OCI-M1 (cell line): Measurements from ENCODE around the gene TFAP2B.

Experiments used
- DNase-seq: peaks from one replicate; lab custom pipeline; 2025; lab: John Stamatoyannopoulos, UW

TFAP2B gene

DNA sequence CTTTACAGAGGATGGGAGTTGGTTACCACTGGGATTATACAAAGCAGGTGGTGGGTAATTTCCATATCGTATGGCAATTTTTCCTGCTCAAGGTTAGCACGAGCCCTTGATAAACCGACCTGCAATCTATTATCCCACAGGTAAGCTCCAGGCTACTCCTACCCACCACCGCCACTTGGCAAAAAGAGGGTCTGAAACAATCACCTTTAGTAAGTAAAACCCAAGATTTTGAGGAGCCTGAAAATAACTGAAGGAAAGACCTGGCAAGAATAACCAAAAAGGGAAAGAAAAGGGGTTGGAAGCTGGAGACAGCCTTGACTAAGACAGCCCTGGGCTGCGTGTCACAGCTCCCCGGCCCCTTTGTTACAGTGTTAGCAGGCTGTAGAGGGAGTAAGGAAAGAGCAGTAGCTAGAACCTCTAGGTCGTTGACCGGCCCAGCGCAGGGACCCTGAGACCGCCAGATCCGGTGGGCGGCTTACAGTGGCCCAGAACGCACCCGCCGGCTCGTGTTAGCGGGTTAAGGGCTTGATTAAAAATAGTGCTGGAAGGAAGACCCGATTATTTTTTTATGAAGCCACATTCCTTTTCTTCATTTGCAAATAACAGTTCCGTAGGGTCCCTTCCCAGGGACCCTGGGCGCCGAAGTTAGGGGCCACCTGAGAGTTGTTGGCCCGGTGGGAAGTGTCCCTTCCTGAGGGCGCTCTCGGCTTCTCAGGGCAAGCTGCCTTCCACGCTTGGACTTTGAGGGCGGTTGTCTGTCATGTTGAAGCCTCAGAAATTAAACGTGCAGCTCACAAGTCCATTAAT lies 30.5 kb downstream of the TFAP2B start:
- no peak for DNase-seq

DNA sequence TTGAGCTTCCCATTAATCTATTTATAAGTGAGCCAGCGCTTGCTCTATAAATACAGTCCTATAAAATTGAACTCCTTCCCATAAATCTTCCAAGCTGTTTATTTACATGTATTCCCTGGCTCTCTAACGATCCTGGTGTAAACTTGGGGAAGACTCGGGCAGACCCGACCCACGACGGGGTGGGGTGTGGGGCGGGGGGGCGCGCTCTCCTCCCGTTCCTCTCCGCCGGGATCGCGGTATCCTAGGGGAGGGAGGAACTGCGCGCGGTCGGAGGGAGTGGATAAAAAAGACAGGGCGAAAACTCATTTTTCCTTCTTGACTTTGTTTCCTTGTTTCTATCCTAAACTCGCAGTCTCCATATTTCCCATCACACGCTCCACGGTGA lies 31.1 kb downstream of the TFAP2B start:
- DNase-seq, result no peak

DNA sequence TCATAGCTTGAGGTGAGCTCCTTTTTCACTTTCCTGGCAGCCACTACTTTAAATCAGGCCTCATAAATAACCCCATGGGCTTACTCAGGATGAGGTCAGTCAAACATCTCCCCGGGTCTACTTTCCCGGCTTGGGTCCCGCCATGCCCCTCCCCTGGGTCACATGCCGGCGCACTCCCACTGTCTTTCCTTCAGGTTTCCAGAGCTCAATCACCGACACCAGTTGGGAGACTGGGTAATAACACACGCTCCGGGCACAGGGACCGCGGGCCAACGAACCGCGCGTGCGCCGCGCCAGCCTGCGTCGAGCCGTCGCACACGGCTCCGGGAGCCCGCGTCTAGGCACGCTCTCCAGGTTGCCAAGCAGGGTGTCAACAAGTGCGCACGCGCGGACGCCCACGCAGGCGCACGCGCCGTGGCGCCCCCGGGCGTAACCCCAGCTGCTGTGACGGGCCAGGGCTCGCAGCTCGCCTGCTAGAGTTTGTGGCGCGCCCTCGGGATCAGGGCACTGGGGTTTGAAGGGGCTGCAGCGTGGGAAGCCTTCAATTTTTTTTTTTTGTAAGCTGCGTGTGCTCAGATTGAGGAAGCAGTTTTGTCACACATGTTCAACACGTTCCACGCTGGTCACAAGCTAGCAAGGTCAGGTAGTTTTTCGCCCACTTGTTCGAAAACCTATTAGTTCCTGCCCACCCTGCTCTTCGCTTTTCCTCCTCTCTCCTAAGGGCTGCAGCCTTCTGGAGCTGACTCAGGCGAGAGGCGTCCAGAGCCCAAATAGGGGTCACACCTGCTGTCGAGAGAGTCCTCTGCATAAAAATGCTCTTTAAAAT lies 31.8 kb downstream of the TFAP2B start:
- DNase-seq, result no peak

DNA sequence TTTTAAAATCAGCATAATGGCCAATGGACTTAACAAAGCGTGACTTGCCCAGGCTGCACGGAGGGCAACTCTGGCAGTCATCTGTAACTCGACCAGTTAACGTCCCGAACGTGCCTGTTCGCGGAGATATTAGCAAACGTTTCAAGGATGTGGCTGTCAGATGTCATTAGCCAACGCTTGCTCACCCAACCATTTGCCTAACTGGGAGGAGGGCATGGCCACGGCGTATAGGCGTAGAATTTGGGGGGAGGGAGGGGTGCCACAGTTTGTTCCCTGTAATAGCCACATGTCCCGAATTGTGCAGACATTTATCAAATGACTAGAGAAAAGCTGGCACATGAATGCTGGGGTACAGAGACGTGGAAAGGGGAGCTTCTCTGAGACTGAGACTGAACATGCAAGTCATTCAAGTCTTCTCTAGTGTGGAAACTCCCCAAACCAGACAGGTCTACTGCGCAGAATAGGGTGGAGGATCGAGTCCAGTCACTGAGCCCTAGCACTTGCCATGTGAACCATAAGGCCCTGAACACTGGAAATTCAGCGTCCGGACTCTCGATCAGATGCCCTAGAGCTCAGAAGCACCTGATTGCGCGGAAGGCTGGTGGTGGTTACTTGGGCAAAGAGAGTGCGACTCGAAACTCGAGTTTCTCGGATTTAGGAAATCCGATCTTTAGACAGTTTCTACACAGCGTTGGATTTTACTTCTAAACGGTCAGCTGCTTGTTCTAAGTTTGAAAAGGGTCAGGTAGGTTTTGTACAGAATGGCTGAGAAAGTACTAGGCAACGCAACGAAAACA lies 32.6 kb downstream of the TFAP2B start:
- DNase-seq, result no peak

DNA sequence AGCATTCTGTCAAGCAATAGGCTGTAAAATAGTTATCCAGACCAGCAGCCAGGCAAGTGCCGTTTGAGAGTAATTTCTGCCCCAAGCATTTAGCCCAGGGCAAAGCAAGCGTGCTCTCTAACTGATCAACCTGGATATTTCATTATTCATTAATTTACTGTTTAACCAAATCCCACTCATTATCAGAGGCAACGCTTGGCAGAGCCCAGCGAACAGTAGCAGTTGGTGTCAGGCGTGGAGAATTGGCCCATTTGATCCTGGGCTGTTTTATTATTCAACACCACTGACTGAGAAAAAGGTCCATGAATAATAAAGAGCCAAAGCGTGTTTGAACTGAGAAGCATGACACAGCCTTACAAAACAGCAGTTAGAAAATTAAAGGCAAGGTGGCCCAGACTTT lies 35.3 kb downstream of the TFAP2B start:
- DNase-seq, result no peak

DNA sequence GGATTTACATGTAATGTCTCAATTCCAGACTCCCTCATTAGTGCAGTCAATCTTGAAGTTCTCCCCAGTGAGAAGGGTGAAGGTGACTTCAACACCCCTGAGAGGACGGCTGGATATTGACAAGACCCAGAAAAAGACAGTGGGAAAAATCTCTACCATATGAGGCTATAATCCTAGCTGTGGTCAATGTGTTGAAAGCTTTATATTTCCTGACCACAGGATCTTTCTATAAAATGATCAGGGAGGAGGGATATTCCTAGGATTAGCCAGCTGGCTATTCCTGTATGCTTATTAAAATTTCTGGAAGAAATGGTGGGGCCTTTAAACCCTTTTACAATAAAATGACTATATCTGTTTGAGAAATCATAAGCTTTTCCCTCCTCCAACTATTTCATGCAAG lies 43.0 kb downstream of the TFAP2B start:
- no peak for DNase-seq

GRCh38 chr6:50862176-50862575 lies 43.5 kb downstream of the TFAP2B start:
- DNase-seq, result no peak

GRCh38 chr6:50864601-50865000 lies 45.9 kb downstream of the TFAP2B start:
- no peak for DNase-seq

- DNase-seq, result no peak
Measured at GRCh38 chr6:50868466-50868865, 49.8 kb downstream of the TFAP2B start.

- no peak for DNase-seq
Measured at GRCh38 chr6:50873167-50873566, 54.5 kb downstream of the TFAP2B start.

DNA sequence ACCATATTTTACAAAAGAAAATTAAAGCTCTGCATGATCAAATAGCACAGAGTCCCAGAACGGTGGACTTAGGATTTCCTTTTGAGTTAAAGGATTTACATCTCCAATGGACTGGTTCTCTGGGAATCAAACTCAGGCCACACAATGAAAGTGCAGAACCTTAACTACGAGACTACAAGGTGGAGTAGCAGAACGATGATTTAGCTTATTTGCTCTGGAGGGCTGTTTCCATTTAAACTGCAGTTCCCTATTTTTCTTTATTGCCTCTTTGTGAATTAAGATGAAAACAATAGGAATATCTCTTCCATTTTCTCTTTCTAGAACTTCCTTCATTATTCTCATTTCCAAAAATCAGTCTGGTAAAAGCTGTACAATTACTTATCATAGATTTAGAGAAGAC lies 65.7 kb downstream of the TFAP2B start:
- DNase-seq, result peak; percentile 38

DNA sequence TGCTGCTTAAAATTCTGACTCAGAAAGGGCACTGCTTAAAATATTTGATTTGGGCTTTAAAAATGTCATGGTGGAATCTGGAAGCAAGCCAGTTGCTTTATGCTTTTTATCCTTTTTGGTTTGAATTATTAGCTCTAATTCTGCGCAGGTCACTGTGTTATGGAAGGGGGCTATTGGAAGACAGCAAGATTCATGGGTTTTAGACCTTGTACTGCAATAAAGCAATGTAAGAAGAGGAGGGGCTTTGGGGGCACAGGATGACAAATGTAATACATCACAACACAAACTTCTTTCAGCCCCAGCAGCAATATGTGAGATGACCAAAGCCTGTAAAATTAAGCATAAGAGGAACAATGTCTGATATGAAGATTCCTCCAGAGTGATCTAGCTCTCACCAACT lies 68.4 kb downstream of the TFAP2B start:
- no peak for DNase-seq

DNA sequence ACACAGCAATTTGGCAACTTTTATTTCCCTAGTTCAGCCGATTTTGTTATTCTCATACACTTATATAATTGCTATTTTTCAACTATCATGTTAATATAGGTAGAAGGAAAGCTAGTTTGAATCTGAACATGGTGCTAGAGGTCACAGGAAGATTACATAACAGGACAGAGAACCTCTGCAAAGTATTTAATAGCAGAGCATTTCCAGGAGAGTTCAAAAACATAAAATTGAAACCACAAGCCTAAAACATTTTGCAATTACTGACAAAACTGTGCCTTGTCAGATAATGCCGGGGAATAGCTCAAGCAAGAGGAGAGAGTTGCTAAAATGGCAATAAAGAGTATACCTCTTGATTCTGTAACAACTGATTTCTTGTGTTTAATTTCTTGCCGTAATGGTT lies 70.8 kb downstream of the TFAP2B start:
- DNase-seq, result peak; percentile 53

GRCh38 chr6:50889935-50890334 lies 71.3 kb downstream of the TFAP2B start:
- DNase-seq, result no peak

DNA sequence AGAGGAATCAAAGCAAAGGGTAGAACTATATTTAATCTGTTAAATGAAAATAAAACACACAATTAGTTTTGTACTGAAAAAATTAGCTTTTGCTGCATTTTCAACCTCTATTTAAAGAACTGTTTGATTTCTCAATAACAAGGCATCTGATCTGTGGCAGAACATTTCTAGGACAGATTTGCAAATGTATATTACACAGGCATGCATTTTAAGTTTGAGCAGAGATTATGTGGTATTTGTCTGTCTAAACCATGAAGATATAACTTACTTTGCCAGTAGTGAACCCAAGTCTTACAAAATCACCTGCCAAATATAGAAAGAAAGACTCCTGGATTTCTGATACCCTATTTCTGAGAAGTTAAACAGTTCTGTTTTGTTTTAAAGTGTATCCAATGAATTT lies 71.9 kb downstream of the TFAP2B start:
- DNase-seq, result no peak

- DNase-seq, result no peak
Measured at GRCh38 chr6:50891290-50891689, 72.6 kb downstream of the TFAP2B start.
